ENCODE results near the gene LEMD1.

LEMD1 gene

GRCh38 chr1:205421798-205422197 is at the start of gene LEMD1:
TSS of gene LEMD1 (minus strand) at chr1:205422056. CDS start at chr1:205420536, 1,520 bp downstream.
- Histone ChIP-seq H3F3A (ENCODE audit: insufficient read depth, low read length) (no peaks in the 10 kb centered on the region), H3K27ac (ENCODE audit: low read depth, low read length, poor library complexity, severe bottlenecking) (no peak within 1 kb of the TSS), H3K36me3 (ENCODE audit: insufficient read depth, low read length) (no peaks in the 10 kb centered on the region), H3K9me3 (ENCODE audit: low read length) (no peaks in the 10 kb centered on the region), H4K20me1 (ENCODE audit: insufficient read depth, low read length) (no peaks in the 10 kb centered on the region), H2AFZ (ENCODE audit: low read length) (no peak within 1 kb of the TSS), H3K4me3 (ENCODE audit: low read depth, low read length, poor library complexity, severe bottlenecking) (no peak within 1 kb of the TSS), H3K9ac (ENCODE audit: low read length) (no peak within 1 kb of the TSS), H3K27me3 (ENCODE audit: insufficient read depth, low read length) (no peaks in the 10 kb centered on the region; the same call in none of the 2 replicates), H3K79me2 (ENCODE audit: insufficient read depth, low read length) (no peaks in the 10 kb centered on the region), H3K9me2 (ENCODE audit: low read depth, low read length) (no peaks in the 10 kb centered on the region), H3K4me1 (ENCODE audit: insufficient read depth, low read length, severe bottlenecking) (no peaks in the 10 kb centered on the region), H3K4me2 (ENCODE audit: low read length) (no peak within 1 kb of the TSS)
- TF ChIP-seq EZH2 (IDR thresholded peaks at IDR 0.05; ENCODE audit: borderline replicate concordance, low read length) (no peak), CTCF (IDR thresholded peaks at IDR 0.05; ENCODE audit: low read length) (no peak)

GRCh38 chr1:205470131-205470530 is 48.3 kb upstream of the LEMD1 start:
- H3K9ac ChIP-seq (ENCODE audit: low read length) = no peak overlapping the region

GRCh38 chr1:205466595-205467220 is 44.9 kb upstream of the LEMD1 start:
- H3K9me2 ChIP-seq (ENCODE audit: low read depth, low read length) = no peaks in the 10 kb centered on the region
- no peaks in the 10 kb centered on the region for H4K20me1 ChIP-seq (ENCODE audit: insufficient read depth, low read length)
- H3K9me3 ChIP-seq (ENCODE audit: low read length) = no peaks in the 10 kb centered on the region
- H2AFZ ChIP-seq (ENCODE audit: low read length) = no peak overlapping the region
- no peak for TF ChIP-seq CTCF (IDR thresholded peaks at IDR 0.05; ENCODE audit: low read length)
- no peak for TF ChIP-seq EZH2 (IDR thresholded peaks at IDR 0.05; ENCODE audit: borderline replicate concordance, low read length)
- no peak overlapping the region for H3K9ac ChIP-seq (ENCODE audit: low read length)
- H3K36me3 ChIP-seq (ENCODE audit: insufficient read depth, low read length) = no peaks in the 10 kb centered on the region
- no peaks in the 10 kb centered on the region for H3K79me2 ChIP-seq (ENCODE audit: insufficient read depth, low read length)
- H3K4me2 ChIP-seq (ENCODE audit: low read length) = no peak overlapping the region
- no peaks in the 10 kb centered on the region for H3F3A ChIP-seq (ENCODE audit: insufficient read depth, low read length)
- no peak overlapping the region for H3K27ac ChIP-seq (ENCODE audit: low read depth, low read length, poor library complexity, severe bottlenecking)
- no peaks in the 10 kb centered on the region for H3K27me3 ChIP-seq (ENCODE audit: insufficient read depth, low read length)
- no peaks in the 10 kb centered on the region for H3K4me1 ChIP-seq (ENCODE audit: insufficient read depth, low read length, severe bottlenecking)
- H3K4me3 ChIP-seq (ENCODE audit: low read depth, low read length, poor library complexity, severe bottlenecking) = no peak overlapping the region

More at GRCh38 chr1:205470131-205470530, 48.3 kb upstream of the LEMD1 start:
- H3K4me2 ChIP-seq (ENCODE audit: low read length) = no peak overlapping the region
- H2AFZ ChIP-seq (ENCODE audit: low read length) = no peak overlapping the region
- H3K36me3 ChIP-seq (ENCODE audit: insufficient read depth, low read length) = no peaks in the 10 kb centered on the region; the same call in 1 of the 2 replicates
- peaks cover 4% of the 10 kb centered on the region; the same call in 1 of the 2 replicates for H3K27me3 ChIP-seq (ENCODE audit: insufficient read depth, low read length)
- peaks cover 4% of the 10 kb centered on the region; the same call in 1 of the 2 replicates for H3K9me3 ChIP-seq (ENCODE audit: low read length)
- no peaks in the 10 kb centered on the region for H3K9me2 ChIP-seq (ENCODE audit: low read depth, low read length)
- H3K4me3 ChIP-seq (ENCODE audit: low read depth, low read length, poor library complexity, severe bottlenecking) = no peak overlapping the region
- H3K79me2 ChIP-seq (ENCODE audit: insufficient read depth, low read length) = no peaks in the 10 kb centered on the region
- no peak overlapping the region for H3K27ac ChIP-seq (ENCODE audit: low read depth, low read length, poor library complexity, severe bottlenecking)
- no peak for TF ChIP-seq EZH2 (IDR thresholded peaks at IDR 0.05; ENCODE audit: borderline replicate concordance, low read length)
- no peak for TF ChIP-seq CTCF (IDR thresholded peaks at IDR 0.05; ENCODE audit: low read length)
- H4K20me1 ChIP-seq (ENCODE audit: insufficient read depth, low read length) = no peaks in the 10 kb centered on the region
- no peaks in the 10 kb centered on the region for H3F3A ChIP-seq (ENCODE audit: insufficient read depth, low read length)
- no peaks in the 10 kb centered on the region for H3K4me1 ChIP-seq (ENCODE audit: insufficient read depth, low read length, severe bottlenecking)
